ENCODE measurements around the gene RER1.

DNA sequence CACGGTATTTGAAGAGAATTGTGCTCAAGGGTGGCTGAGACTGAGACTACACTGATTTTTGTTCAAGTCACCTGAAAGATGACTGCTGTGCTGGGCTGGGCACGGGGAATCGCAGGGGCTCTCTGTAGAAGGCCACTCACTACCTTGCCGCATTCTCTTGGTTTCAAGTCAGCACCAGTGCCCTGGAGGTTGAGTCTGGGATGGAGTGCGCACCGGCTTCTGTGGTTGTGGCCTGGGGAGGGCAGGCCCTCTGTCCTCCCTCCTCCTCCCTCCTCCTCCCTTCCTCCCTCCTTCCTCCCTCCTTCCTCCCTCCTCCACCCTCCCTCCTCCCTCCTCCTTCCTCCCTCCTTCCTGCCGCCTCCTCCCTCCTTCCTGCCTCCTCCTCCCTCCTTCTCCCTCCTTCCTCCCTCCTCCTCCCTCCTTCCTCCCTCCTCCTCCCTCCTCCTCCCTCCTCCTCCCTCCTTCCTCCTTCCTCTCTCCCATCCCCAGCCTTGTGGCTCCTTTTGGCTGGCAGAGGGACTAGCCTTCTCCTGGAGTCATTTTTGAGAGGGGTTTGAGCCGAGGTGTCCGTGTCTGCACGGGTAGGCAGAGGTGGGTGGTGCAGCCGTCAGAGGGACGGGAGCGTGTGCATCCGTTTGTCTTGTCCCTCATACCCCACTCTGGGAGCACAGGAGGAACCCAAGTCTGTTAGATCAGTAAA lies 9.5 kb downstream of the RER1 start:
- no peak for TF ChIP-seq POLR2A (IDR thresholded peaks at IDR 0.05; ENCODE audit: low read length)
- no peak for TF ChIP-seq GATA1 (IDR thresholded peaks at IDR 0.05; ENCODE audit: low read depth, low read length)

Data from erythroblast (primary cell).